BE2C (cell line): Measurements from ENCODE around the gene TRIM23.

Experiments used
- DNase-seq: peaks from one replicate; pipeline ENCODE4 v3.0.0-alpha.2; 2020
- H3K27me3 ChIP-seq: fragments of 250-450 bp; sonication (Bioruptor Pico); 2 replicates; pipeline ENCODE4 v1.5.1; 2020; ENCODE audit warnings: mild to moderate bottlenecking
- H3K36me3 ChIP-seq: fragments of 250-450 bp; sonication (Bioruptor Pico); 2 replicates; pipeline ENCODE4 v1.5.1; 2020; ENCODE audit warnings: mild to moderate bottlenecking
- H3K4me1 ChIP-seq: fragments of 250-450 bp; sonication (Bioruptor Pico); 2 replicates; pipeline ENCODE4 v1.5.1; 2020
- H3K4me3 ChIP-seq: 2 replicates; pipeline ENCODE4 v1.5.1; 2011; ENCODE audit warnings: low read depth, low read length
- H3K9me3 ChIP-seq: fragments of 250-450 bp; sonication (Bioruptor Pico); 2 replicates; pipeline ENCODE4 v1.5.1; 2020
- TF ChIP-seq, protein P1 (sequence below): IDR thresholded peaks from 2 replicates; pipeline ENCODE4 v1.5.1; 2012; ENCODE audit warnings: mild to moderate bottlenecking, low read depth, low read length

The TRIM23 gene

GRCh38 chr5:65647941-65648340 is 23.8 kb upstream of the TRIM23 start:
- TF ChIP-seq, protein P1, sequence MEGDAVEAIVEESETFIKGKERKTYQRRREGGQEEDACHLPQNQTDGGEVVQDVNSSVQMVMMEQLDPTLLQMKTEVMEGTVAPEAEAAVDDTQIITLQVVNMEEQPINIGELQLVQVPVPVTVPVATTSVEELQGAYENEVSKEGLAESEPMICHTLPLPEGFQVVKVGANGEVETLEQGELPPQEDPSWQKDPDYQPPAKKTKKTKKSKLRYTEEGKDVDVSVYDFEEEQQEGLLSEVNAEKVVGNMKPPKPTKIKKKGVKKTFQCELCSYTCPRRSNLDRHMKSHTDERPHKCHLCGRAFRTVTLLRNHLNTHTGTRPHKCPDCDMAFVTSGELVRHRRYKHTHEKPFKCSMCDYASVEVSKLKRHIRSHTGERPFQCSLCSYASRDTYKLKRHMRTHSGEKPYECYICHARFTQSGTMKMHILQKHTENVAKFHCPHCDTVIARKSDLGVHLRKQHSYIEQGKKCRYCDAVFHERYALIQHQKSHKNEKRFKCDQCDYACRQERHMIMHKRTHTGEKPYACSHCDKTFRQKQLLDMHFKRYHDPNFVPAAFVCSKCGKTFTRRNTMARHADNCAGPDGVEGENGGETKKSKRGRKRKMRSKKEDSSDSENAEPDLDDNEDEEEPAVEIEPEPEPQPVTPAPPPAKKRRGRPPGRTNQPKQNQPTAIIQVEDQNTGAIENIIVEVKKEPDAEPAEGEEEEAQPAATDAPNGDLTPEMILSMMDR, result no peak
- peaks cover 5% of the 10 kb centered on the region; the same call in 1 of the 2 replicates for H3K36me3 ChIP-seq
- no peak for DNase-seq
- H3K9me3 ChIP-seq, result no peaks in the 10 kb centered on the region
- no peaks in the 10 kb centered on the region for H3K4me1 ChIP-seq
- no peak overlapping the region for H3K4me3 ChIP-seq
- no peaks in the 10 kb centered on the region for H3K27me3 ChIP-seq

DNA sequence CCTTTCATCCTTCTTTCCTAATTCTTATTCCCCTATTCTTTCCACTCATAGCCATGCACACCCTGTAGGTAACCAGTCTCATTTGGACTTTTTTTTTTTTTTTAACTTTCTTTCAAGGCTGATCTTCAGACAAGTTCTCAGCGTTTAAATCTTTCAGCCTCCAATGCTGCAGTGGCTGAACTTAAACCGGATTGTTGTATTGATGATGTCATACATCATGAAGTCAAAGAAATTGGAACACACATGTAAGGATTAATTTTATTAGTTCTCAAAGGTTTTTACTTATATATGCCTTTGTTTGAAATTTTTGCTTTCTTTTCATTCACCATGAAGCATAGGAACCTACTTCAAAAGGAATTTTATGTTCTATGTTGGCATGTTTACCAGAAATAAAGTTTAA is 22.8 kb upstream of the TRIM23 start:
- Histone ChIP-seq H3K4me3 (no peak overlapping the region), H3K4me1 (no peaks in the 10 kb centered on the region), H3K9me3 (no peaks in the 10 kb centered on the region), H3K36me3 (peaks cover 5% of the 10 kb centered on the region; the same call in 1 of the 2 replicates), H3K27me3 (no peaks in the 10 kb centered on the region)
- TF ChIP-seq, protein P1, result no peak
- DNase-seq, result no peak

DNA sequence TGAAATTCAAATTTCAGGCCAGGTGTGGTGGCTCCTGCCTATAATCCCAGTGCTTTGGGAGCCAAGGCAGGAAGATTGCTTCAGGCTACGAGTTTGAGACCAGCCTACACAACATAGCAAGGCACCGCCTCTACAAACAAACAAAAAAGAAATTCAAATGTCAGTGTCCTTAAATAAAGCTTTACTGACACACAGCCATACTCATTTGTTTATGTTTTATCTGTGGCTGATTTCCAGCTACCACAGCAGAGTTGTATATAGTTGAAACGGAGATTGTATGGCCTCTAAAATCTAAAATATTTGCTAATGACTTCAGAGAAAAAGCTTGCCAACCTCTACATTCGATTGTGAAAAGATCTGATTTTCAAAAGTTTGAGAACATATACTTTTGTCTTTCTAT is 16.1 kb upstream of the TRIM23 start:
- H3K9me3 ChIP-seq, result no peaks in the 10 kb centered on the region
- TF ChIP-seq, protein P1, result no peak
- no peak overlapping the region for H3K4me3 ChIP-seq
- peaks cover 16% of the 10 kb centered on the region for H3K36me3 ChIP-seq
- H3K4me1 ChIP-seq, result no peaks in the 10 kb centered on the region
- no peaks in the 10 kb centered on the region for H3K27me3 ChIP-seq
- DNase-seq, result no peak

DNA sequence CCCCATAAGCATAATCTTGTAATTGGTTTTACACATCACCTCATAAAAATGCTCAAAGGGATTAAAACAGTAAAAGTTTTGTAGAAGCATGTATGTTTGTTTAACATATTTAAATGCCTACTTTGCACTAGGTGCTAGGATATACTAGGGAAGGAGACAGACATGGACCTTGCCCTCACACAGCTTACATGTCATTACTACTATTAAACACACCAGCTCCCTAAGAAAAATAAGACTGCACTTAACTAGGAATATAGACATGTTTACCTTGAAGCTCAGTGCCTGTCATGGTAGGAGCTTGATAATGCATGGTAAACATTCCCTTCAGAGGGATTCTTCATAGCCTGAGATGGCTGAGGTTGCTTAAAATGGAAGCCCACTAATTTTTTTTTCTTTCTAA is 6.8 kb upstream of the TRIM23 start:
- Histone ChIP-seq H3K4me3 (no peak overlapping the region), H3K36me3 (peaks cover 7% of the 10 kb centered on the region; the same call in 1 of the 2 replicates), H3K27me3 (no peaks in the 10 kb centered on the region), H3K4me1 (no peaks in the 10 kb centered on the region), H3K9me3 (no peaks in the 10 kb centered on the region)
- DNase-seq, result no peak
- TF ChIP-seq, protein P1, result no peak

- peaks cover 7% of the 10 kb centered on the region; the same call in 1 of the 2 replicates for H3K36me3 ChIP-seq
- peak overlapping the region; percentile 78 for H3K4me3 ChIP-seq
- no peak for DNase-seq
- H3K4me1 ChIP-seq, result no peaks in the 10 kb centered on the region
- TF ChIP-seq, protein P1, result no peak
- no peaks in the 10 kb centered on the region for H3K27me3 ChIP-seq
- H3K9me3 ChIP-seq, result no peaks in the 10 kb centered on the region
Observed at GRCh38 chr5:65625743-65626142, 1.6 kb upstream of the TRIM23 start.

GRCh38 chr5:65624571-65625555 is 730 bp upstream of the TRIM23 start, which contains the start of the genes SHLD3 and TRAPPC13:
SHLD3 (plus strand) TSS chr5:65625027; CDS start chr5:65629588, 4,561 bp downstream.
TRAPPC13 (plus strand) TSS chr5:65625027; CDS start chr5:65625061, 34 bp downstream.
- Histone ChIP-seq H3K27me3 (no peaks in the 10 kb centered on the region), H3K4me1 (no peaks in the 10 kb centered on the region), H3K9me3 (no peaks in the 10 kb centered on the region), H3K36me3 (peaks cover 7% of the 10 kb centered on the region; the same call in 1 of the 2 replicates), H3K4me3 (peak within 1 kb of the TSS; percentile 78)
- DNase-seq, result peak; percentile 81
- TF ChIP-seq, protein P1, result no peak; the same call in 1 of the 2 replicates
